Brain microvascular endothelial cell (primary cell): ENCODE results near the gene RAB6A.
"Not testable (repeated sequence)": the region's sequence is repeated elsewhere in the genome, so short reads cannot be mapped to it uniquely, and the experiment has no call there.

Experiments
- DNase-seq: peaks from one replicate; pipeline ENCODE4 v3.0.0-alpha.2; 2020
- H3K27ac ChIP-seq: fragments of 250-450 bp; sonication (Bioruptor Pico); 2 replicates; pipeline ENCODE4 v1.5.1; 2020; ENCODE audit warnings: mild to moderate bottlenecking, moderate library complexity
- H3K27me3 ChIP-seq: fragments of 250-450 bp; sonication (Bioruptor Pico); replicated peaks from 2 replicates; pipeline ENCODE4 v1.5.1; 2020; ENCODE audit warnings: mild to moderate bottlenecking
- H3K36me3 ChIP-seq: fragments of 250-450 bp; sonication (Bioruptor Pico); replicated peaks from 2 replicates; pipeline ENCODE4 v1.5.1; 2020; ENCODE audit warnings: mild to moderate bottlenecking
- H3K4me3 ChIP-seq: 2 replicates; pipeline ENCODE4 v1.5.1; 2011; ENCODE audit warnings: low read depth, mild to moderate bottlenecking, control low read depth, low read length, moderate library complexity
- in situ Hi-C: cut with HindIII; loops from 2 replicates; pipeline ENCODE4 v1.10.0; 2017; ENCODE audit warnings: low sequenced_read_pairs, low pct_ligation_motif_present
- TF ChIP-seq, protein P1 (sequence below): IDR thresholded peaks from 2 replicates; pipeline ENCODE4 v1.5.1; 2011; ENCODE audit warnings: low read depth, mild to moderate bottlenecking, moderate library complexity, low read length, control low read depth, inconsistent platforms; ENCODE audit errors: missing control alignments

Gene RAB6A

DNA sequence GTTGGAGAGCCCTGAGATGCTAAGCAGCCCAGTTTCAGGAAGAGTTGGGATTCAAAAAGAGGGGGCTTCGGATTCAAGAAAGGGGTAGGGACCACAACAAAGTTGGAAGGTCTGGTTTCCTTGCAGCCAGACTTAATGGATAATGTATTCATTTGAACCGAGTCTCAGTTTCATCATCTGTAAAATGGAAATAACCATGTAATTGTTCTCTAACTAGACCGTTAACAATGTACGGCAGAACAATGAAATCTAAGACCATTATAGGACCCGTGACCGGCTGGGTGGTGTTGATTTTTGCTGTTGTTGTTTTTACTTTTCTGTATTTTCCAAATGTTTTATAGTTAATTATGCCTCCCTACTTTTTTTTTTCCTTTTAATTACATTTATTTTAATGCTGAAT lies 20.4 kb upstream of the RAB6A start:
- no peak for DNase-seq
- in situ Hi-C loops, result no loop called here
- TF ChIP-seq, protein P1, sequence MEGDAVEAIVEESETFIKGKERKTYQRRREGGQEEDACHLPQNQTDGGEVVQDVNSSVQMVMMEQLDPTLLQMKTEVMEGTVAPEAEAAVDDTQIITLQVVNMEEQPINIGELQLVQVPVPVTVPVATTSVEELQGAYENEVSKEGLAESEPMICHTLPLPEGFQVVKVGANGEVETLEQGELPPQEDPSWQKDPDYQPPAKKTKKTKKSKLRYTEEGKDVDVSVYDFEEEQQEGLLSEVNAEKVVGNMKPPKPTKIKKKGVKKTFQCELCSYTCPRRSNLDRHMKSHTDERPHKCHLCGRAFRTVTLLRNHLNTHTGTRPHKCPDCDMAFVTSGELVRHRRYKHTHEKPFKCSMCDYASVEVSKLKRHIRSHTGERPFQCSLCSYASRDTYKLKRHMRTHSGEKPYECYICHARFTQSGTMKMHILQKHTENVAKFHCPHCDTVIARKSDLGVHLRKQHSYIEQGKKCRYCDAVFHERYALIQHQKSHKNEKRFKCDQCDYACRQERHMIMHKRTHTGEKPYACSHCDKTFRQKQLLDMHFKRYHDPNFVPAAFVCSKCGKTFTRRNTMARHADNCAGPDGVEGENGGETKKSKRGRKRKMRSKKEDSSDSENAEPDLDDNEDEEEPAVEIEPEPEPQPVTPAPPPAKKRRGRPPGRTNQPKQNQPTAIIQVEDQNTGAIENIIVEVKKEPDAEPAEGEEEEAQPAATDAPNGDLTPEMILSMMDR, result no peak
- Histone ChIP-seq H3K4me3 (no peak overlapping the region), H3K27ac (no peak overlapping the region), H3K36me3 (no peaks in the 10 kb centered on the region), H3K27me3 (no peaks in the 10 kb centered on the region)

DNA sequence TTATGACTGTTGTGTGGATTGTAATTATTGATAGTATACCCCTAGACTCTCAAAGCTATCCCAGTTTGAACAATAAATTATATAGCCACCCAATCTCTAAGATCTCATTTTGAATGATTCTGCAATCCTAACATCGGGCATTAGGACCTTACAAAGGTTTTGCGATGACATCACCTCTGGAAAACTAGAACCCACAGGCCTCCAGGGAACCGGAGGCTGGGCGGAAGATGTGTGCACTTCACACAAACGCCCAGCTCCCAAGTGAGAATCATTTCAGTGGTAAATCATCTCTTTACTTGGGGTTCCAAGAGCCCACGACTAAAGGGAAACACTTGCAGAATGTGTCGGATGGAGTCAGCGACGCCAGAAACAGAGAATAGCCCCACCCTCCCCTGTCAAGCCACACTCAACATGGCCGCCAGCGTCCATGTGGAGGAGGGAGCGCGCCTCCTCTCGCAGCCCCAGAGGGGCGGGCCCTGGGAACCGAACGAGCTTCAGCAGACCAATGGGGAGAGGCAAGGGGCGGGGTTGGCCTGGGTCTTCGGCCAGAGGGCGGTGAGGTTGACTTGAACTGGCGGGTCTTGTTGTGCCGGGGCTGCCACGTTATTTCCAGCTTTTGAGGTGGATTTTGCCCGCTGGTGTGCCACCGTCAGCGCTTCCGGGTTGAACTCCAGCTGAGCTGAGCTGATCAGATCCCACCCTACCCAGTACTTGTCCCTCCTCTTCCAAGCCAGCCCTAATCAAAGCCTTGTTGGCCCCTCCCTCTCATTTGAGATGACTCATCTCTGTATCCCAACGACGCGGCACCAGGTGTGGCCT lies 18.4 kb upstream of the RAB6A start:
- in situ Hi-C loops, result no loop called here

DNA sequence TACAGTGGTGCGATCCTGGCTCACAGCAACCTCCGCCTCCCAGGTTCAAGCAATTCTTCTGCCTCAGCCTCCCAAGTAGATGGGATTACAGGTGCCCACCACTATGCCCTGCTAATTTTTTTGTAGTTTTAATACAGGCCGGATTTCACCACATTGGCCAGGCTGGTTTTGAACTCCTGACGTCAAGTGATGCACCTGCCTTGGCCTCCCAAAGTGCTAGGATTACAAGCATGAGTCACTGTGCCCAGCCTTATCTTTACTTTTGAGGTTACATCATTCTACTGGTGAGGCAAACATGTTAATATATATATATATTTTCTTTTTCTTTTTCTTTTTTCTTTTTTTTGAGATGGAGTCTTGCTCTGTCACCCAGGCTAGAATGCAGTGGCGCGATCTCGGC lies 9.9 kb upstream of the RAB6A start:
- H3K36me3 ChIP-seq, H3K27ac ChIP-seq, DNase-seq, H3K27me3 ChIP-seq, in situ Hi-C loops, H3K4me3 ChIP-seq: not testable (repeated sequence)

More for the DNA sequence above, 18.4 kb upstream of the RAB6A start:
- peak overlapping the region; percentile 56 for H3K4me3 ChIP-seq
- DNase-seq, result peak; percentile 97
- no peaks in the 10 kb centered on the region for H3K27me3 ChIP-seq
- peak overlapping the region; percentile 90 for H3K27ac ChIP-seq
- TF ChIP-seq, protein P1, result no peak
- no peaks in the 10 kb centered on the region for H3K36me3 ChIP-seq

DNA sequence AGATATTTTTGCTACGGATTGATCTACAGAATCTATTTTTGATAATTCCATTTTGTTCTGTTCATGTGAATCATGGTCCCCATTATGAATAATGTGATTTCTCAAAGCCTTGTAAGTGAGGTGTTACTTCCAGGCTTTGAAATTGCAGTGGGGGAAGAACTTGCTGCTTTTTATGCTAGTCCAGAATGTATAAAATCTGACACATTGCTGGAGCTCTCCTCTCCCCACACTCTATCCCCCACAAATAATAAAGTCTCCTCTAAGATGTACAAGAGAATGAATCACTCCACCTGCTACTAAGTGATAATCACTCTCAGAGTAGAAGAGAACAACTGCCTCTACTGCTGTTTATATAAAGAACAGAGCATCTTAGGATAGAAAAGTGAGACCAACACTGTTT lies 5.9 kb upstream of the RAB6A start:
- Histone ChIP-seq H3K27me3 (no peaks in the 10 kb centered on the region), H3K36me3 (no peaks in the 10 kb centered on the region), H3K4me3 (no peak overlapping the region), H3K27ac (no peak overlapping the region)
- TF ChIP-seq, protein P1, result no peak
- in situ Hi-C loops, result no loop called here
- DNase-seq, result no peak

DNA sequence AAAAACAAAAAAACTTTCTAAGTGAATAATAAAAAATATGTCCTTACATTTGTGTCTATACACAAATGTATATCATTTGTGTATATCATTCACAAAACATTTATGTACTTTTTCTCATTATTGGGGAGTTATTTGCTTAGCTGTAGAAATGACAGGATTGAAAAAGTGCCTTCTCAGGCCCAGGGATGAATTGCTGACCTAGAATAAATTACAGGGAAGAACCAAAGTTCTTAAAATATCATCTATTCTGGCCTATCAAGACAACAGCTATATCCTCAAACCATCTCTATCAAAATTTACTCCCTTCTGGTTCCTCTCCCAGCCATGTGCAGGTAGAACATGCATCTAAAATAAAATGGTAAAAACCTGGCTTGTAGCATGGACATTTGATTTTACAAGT lies 1.9 kb upstream of the RAB6A start:
- Histone ChIP-seq H3K36me3 (no peaks in the 10 kb centered on the region), H3K27ac (no peak overlapping the region), H3K27me3 (no peaks in the 10 kb centered on the region), H3K4me3 (no peak overlapping the region)
- TF ChIP-seq, protein P1, result no peak
- no peak for DNase-seq
- in situ Hi-C loops, result no loop called here

DNA sequence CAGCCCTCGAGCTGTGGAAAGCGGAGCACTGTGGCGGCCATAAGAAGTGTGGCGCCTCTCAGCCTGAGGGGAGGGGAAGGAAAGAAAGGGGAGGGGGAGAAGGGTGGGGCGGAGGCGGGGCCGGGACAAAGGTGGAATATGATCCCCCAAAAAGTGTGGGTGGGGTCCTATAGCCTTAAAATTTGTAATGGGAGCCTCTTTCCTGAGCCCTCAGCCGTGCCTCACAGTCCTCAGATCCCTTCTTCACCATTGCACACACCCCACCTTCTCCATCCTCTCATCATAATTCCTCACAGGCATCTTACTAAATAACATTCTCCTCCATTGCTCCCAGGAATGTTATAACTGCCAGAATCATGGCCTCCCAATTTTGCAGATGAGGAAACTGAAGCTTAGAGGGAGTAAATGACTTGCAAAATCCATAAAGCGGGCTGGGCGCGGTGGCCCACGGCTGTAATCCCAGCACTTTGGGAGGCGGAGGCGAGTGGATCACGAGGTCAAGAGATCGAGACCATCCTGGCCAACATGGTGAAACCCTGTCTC lies 600 bp upstream of the RAB6A start:
- H3K27ac ChIP-seq, result peak overlapping the region; percentile 30
- H3K4me3 ChIP-seq, result peak overlapping the region; percentile 45
- no peaks in the 10 kb centered on the region for H3K36me3 ChIP-seq
- no peaks in the 10 kb centered on the region for H3K27me3 ChIP-seq
- DNase-seq, result no peak
- TF ChIP-seq, protein P1, result no peak
- in situ Hi-C loops, result no loop called here
